ENCODE data around the gene ERC1.
"Not testable (repeated sequence)": the region's sequence is repeated elsewhere in the genome, so short reads cannot be mapped to it uniquely, and the experiment has no call there.

ERC1 gene

GRCh38 chr12:1078002-1078401, 87.0 kb downstream of the ERC1 start:
- no peak for DNase-seq (ENCODE audit: low spot score)

GRCh38 chr12:1080520-1081223, 89.6 kb downstream of the ERC1 start:
- no peak for DNase-seq (ENCODE audit: low spot score)

GRCh38 chr12:1083151-1083888, 92.3 kb downstream of the ERC1 start:
- DNase-seq (ENCODE audit: low spot score): peak; percentile 17

- DNase-seq (ENCODE audit: low spot score): peak; percentile 77
These were observed 92.9 kb downstream of the ERC1 start for GRCh38 chr12:1083889-1084262.

- no peak for DNase-seq (ENCODE audit: low spot score)
These were observed 100.3 kb downstream of the ERC1 start for GRCh38 chr12:1091350-1091749.

- DNase-seq (ENCODE audit: low spot score): peak; percentile 86
These were observed 102.2 kb downstream of the ERC1 start for GRCh38 chr12:1093166-1093751.

- DNase-seq (ENCODE audit: low spot score): no peak
These were observed 103.7 kb downstream of the ERC1 start for GRCh38 chr12:1094714-1095113.

GRCh38 chr12:1099158-1099557, 108.1 kb downstream of the ERC1 start:
- DNase-seq (ENCODE audit: low spot score): no peak

- not testable (repeated sequence) for DNase-seq (ENCODE audit: low spot score)
These were observed 108.6 kb downstream of the ERC1 start for GRCh38 chr12:1099618-1100017.

- DNase-seq (ENCODE audit: low spot score): no peak
These were observed 111.1 kb downstream of the ERC1 start for GRCh38 chr12:1102115-1102514.

GRCh38 chr12:1102791-1103450, 111.9 kb downstream of the ERC1 start:
- DNase-seq (ENCODE audit: low spot score): no peak

GRCh38 chr12:1103632-1104031, 112.6 kb downstream of the ERC1 start:
- no peak for DNase-seq (ENCODE audit: low spot score)

- DNase-seq (ENCODE audit: low spot score): peak; percentile 61
These were observed 113.2 kb downstream of the ERC1 start for GRCh38 chr12:1104088-1104800.

GRCh38 chr12:1107669-1108068, 116.6 kb downstream of the ERC1 start:
- no peak for DNase-seq (ENCODE audit: low spot score)

GRCh38 chr12:1108276-1108675, 117.3 kb downstream of the ERC1 start:
- peak; percentile 52 for DNase-seq (ENCODE audit: low spot score)

GRCh38 chr12:1115484-1116231, 124.6 kb downstream of the ERC1 start:
- no peak for DNase-seq (ENCODE audit: low spot score)

- no peak for DNase-seq (ENCODE audit: low spot score)
These were observed 126.3 kb downstream of the ERC1 start for GRCh38 chr12:1117371-1117770.

- peak; percentile 85 for DNase-seq (ENCODE audit: low spot score)
These were observed 127.0 kb downstream of the ERC1 start for GRCh38 chr12:1117970-1118563.

GRCh38 chr12:1122786-1123185, 131.8 kb downstream of the ERC1 start:
- DNase-seq (ENCODE audit: low spot score): no peak

GRCh38 chr12:1126091-1126490, 135.1 kb downstream of the ERC1 start:
- no peak for DNase-seq (ENCODE audit: low spot score)

GRCh38 chr12:1127021-1127420, 136.0 kb downstream of the ERC1 start:
- no peak for DNase-seq (ENCODE audit: low spot score)

All from NAMALWA (cell line).